Tibial artery (tissue), 4 donors: ENCODE data around the gene CACNA1H.

ENCODE experiments used
- DNase-seq, 2 donors: peaks; one replicate each; pipeline ENCODE4 v3.0.0-alpha.2; 2019
- H3K27ac ChIP-seq, 2 donors: fragments of 200-600 bp; sonication (generic) in 1 of 2; 1 replicate in 1 of 2; 2 replicates in 1 of 2; pipeline ENCODE4 v1.5.1; 2018 to 2019; ENCODE audit warnings: mild to moderate bottlenecking in 1 of 2
- H3K27me3 ChIP-seq, 2 donors: fragments of 200-600 bp; sonication (generic) in 1 of 2; one replicate each; pipeline versions ENCODE4 v1.5.1 to v1.6.0; 2016 to 2019
- H3K36me3 ChIP-seq, 3 donors: fragments of 200-600 bp; sonication (generic) in 2 of 3; one replicate each; pipeline ENCODE4 v1.5.1; 2016 to 2019; ENCODE audit warnings: mild to moderate bottlenecking in 2 of 3
- H3K4me1 ChIP-seq, 4 donors: fragments of 200-600 bp; sonication (generic) in 2 of 4; 1 replicate in 3 of 4; 2 replicates in 1 of 4; pipeline ENCODE4 v1.5.1; 2016 to 2019
- H3K4me3 ChIP-seq, 2 donors: fragments of 200-600 bp; sonication (generic) in 1 of 2; 1 replicate in 1 of 2; 2 replicates in 1 of 2; pipeline ENCODE4 v1.5.1; 2018 to 2019; ENCODE audit warnings: mild to moderate bottlenecking in 2 of 2
- H3K9me3 ChIP-seq, 3 donors: fragments of 200-600 bp; sonication (generic) in 1 of 3; one replicate each; pipeline ENCODE4 v1.5.1; 2016 to 2019
- CTCF ChIP-seq, 2 experiments: fragments of 200-600 bp in 1 of 2; fragments of 450-650 bp in 1 of 2; IDR thresholded peaks; one replicate each; pipeline ENCODE4 v1.5.1; 2017 to 2019; ENCODE audit warnings: antibody characterized with exemption in 2 of 2, mild to moderate bottlenecking in 1 of 2, moderate library complexity in 1 of 2
- intact Hi-C: fragments of 100-400 bp; cut with DNase I; formaldehyde crosslinking; loops from one replicate; pipeline ENCODE4 v1.15.0; 2023; ENCODE audit warnings: low total_unique reads

The CACNA1H gene

DNA sequence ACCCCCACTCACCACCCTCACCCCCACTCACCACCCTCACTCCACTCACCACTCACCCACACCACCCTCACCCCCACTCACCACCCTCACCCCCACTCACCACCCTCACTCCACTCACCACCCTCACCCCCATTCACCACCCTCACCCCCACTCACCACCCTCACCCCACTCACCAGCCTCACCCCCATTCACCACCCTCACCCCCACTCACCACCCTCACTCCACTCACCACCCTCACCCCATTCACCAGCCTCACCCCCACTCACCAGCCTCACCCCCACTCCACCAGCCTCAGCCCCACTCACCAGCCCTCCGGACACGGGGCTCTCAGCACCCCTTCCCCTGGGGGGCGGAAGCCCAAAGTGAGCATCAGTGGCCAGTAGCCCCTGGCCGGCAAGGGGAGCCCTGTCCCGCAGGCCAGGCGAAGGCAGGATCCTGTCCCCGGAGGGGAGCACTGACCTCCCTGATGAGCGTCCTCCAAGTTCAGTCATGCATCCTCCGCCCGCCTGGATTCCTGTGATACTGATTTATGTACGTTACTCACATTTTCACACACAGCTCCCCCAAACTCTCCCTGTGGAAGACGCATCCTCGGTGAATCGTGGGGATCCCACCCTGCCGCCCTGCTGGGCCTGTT lies 38.9 kb upstream of the CACNA1H start:
- Histone ChIP-seq H3K27me3 (peaks cover 0 to 56% of the 10 kb centered on the region in 2 donors), H3K27ac (no peak overlapping the region), H3K4me3 (no peak overlapping the region), H3K36me3 (no peaks in the 10 kb centered on the region), H3K4me1 (peaks cover 0 to 5% (median 3%) of the 10 kb centered on the region in 4 donors), H3K9me3 (no peaks in the 10 kb centered on the region)
- intact Hi-C loops = no loop called here
- no peak for DNase-seq
- no peak for TF ChIP-seq CTCF (IDR thresholded peaks at IDR 0.05)

GRCh38 chr16:1116693-1117077 lies 36.2 kb upstream of the CACNA1H start:
- TF ChIP-seq CTCF (IDR thresholded peaks at IDR 0.05) = no peak
- no peak overlapping the region for H3K27ac ChIP-seq
- no peak overlapping the region for H3K4me3 ChIP-seq
- DNase-seq = no peak
- no peaks in the 10 kb centered on the region for H3K9me3 ChIP-seq
- H3K27me3 ChIP-seq = peaks cover 0 to 69% of the 10 kb centered on the region in 2 donors
- H3K4me1 ChIP-seq = no peaks in the 10 kb centered on the region
- H3K36me3 ChIP-seq = no peaks in the 10 kb centered on the region
- intact Hi-C loops = no loop called here

GRCh38 chr16:1117176-1117900 lies 35.6 kb upstream of the CACNA1H start:
- intact Hi-C loops = no loop called here
- Histone ChIP-seq H3K27me3 (peaks cover 0 to 72% of the 10 kb centered on the region in 2 donors), H3K36me3 (no peaks in the 10 kb centered on the region), H3K27ac (no peak overlapping the region), H3K4me1 (no peaks in the 10 kb centered on the region), H3K9me3 (no peaks in the 10 kb centered on the region), H3K4me3 (no peak overlapping the region)
- TF ChIP-seq CTCF (IDR thresholded peaks at IDR 0.05) = no peak
- DNase-seq = no peak

- Histone ChIP-seq H3K9me3 (no peaks in the 10 kb centered on the region), H3K36me3 (no peaks in the 10 kb centered on the region), H3K4me1 (no peaks in the 10 kb centered on the region), H3K4me3 (no peak overlapping the region), H3K27ac (no peak overlapping the region), H3K27me3 (peaks cover 0 to 76% of the 10 kb centered on the region in 2 donors)
- intact Hi-C loops = no loop called here
- DNase-seq = no peak
- TF ChIP-seq CTCF (IDR thresholded peaks at IDR 0.05) = no peak
These were observed 35.0 kb upstream of the CACNA1H start for GRCh38 chr16:1117926-1118325.

- no peaks in the 10 kb centered on the region for H3K36me3 ChIP-seq
- no peak overlapping the region for H3K4me3 ChIP-seq
- peaks cover 0 to 79% of the 10 kb centered on the region in 2 donors for H3K27me3 ChIP-seq
- H3K4me1 ChIP-seq = no peaks in the 10 kb centered on the region
- intact Hi-C loops = no loop called here
- H3K27ac ChIP-seq = no peak overlapping the region
- H3K9me3 ChIP-seq = no peaks in the 10 kb centered on the region
- no peak for DNase-seq
- no peak for TF ChIP-seq CTCF (IDR thresholded peaks at IDR 0.05)
These were observed 33.8 kb upstream of the CACNA1H start for GRCh38 chr16:1119129-1119528.
